A673 (cell line): ENCODE results near the gene NFIB.

Experiments
- EZH2 ChIP-seq: fragments of 200-600 bp; sonication (generic); IDR thresholded peaks from 2 replicates; pipeline ENCODE4 v1.6.1; 2017; ENCODE audit warnings: borderline replicate concordance, low read depth, mild to moderate bottlenecking, mixed read lengths, antibody characterized with exemption, low read length; ENCODE audit not compliant: poor library complexity, severe bottlenecking
- TF ChIP-seq, protein P1 (sequence below): fragments of 300-800, 200-600 bp; sonication (generic); conservative IDR thresholded peaks from 2 replicates; pipeline ENCODE4 v1.5.1; 2017; ENCODE audit warnings: low read depth, mild to moderate bottlenecking, antibody characterized with exemption, low read length, moderate library complexity, mixed read lengths

GRCh38 chr9:14250794-14251153, 63.2 kb downstream of the NFIB start:
- TF ChIP-seq, protein P1, sequence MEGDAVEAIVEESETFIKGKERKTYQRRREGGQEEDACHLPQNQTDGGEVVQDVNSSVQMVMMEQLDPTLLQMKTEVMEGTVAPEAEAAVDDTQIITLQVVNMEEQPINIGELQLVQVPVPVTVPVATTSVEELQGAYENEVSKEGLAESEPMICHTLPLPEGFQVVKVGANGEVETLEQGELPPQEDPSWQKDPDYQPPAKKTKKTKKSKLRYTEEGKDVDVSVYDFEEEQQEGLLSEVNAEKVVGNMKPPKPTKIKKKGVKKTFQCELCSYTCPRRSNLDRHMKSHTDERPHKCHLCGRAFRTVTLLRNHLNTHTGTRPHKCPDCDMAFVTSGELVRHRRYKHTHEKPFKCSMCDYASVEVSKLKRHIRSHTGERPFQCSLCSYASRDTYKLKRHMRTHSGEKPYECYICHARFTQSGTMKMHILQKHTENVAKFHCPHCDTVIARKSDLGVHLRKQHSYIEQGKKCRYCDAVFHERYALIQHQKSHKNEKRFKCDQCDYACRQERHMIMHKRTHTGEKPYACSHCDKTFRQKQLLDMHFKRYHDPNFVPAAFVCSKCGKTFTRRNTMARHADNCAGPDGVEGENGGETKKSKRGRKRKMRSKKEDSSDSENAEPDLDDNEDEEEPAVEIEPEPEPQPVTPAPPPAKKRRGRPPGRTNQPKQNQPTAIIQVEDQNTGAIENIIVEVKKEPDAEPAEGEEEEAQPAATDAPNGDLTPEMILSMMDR = no peak
- TF ChIP-seq EZH2 = no peak
